Sigmoid colon (tissue), 7 donors: ENCODE results near the gene ZKSCAN2. TPM values are rescaled to one million over a fixed set of nuclear protein-coding genes. Genes with fewer than 3 reads are reported as not detected.

Experiments used
- DNase-seq: peaks from one replicate; pipeline ENCODE4 v3.0.0-alpha.2; 2019
- H3K27ac ChIP-seq, 4 donors: fragments of 200-600 bp; sonication (generic); one replicate each; pipeline ENCODE4 v1.5.1; 2016 to 2019; ENCODE audit warnings: mild to moderate bottlenecking in 1 of 4
- H3K27me3 ChIP-seq, 3 donors: fragments of 200-600 bp; sonication (generic); one replicate each; pipeline ENCODE4 v1.5.1; 2019; ENCODE audit warnings: mild to moderate bottlenecking in 1 of 3
- H3K36me3 ChIP-seq, 4 donors: fragments of 200-600 bp; sonication (generic); one replicate each; pipeline ENCODE4 v1.5.1; 2016 to 2019
- H3K4me1 ChIP-seq, 4 donors: fragments of 200-600 bp; sonication (generic); one replicate each; pipeline ENCODE4 v1.5.1; 2017 to 2019
- H3K4me3 ChIP-seq, 4 donors: fragments of 200-600 bp; sonication (generic); one replicate each; pipeline ENCODE4 v1.5.1; 2017 to 2019; ENCODE audit warnings: mild to moderate bottlenecking in 2 of 4, moderate library complexity in 1 of 4
- H3K9me3 ChIP-seq, 4 donors: fragments of 200-600 bp in 3 of 4; sonication (generic) in 3 of 4; one replicate each; pipeline versions ENCODE4 v1.5.1 to v1.6.1; 2013 to 2019
- EP300 ChIP-seq, 4 donors: sonication (generic); formaldehyde crosslinking; IDR thresholded peaks; one replicate each; pipeline ENCODE4 v1.6.1; 2017; ENCODE audit warnings: antibody characterized with exemption in 4 of 4
- POLR2A ChIP-seq, 2 donors: fragments of 450-650 bp; IDR thresholded peaks; one replicate each; pipeline ENCODE4 v1.6.1; 2016; ENCODE audit warnings: antibody characterized with exemption in 2 of 2, mild to moderate bottlenecking in 2 of 2, moderate library complexity in 2 of 2
- POLR2AphosphoS5 ChIP-seq, 4 donors: sonication (generic); formaldehyde crosslinking; IDR thresholded peaks; one replicate each; pipeline ENCODE4 v1.6.1; 2017; ENCODE audit warnings: antibody characterized with exemption in 4 of 4
- WGBS, 2 donors: extraction: QIAGEN DNeasy Blood & Tissue Kit; methylation state at CpG; one replicate each; pipeline ENCODE4 v1.1.7; 2013; 5-methylcytosine and 5-hydroxymethylcytosine counted together
- intact Hi-C: fragments of 100-400 bp; cut with DNase I; formaldehyde crosslinking; loops from one replicate; pipeline ENCODE4 v1.15.1; 2023
- polyA plus RNA-seq, 3 donors: library from polyadenylated mRNA; stranded (reverse); fragments of 200-250 nt; gene quantifications; one replicate each; pipeline ENCODE4 v1.2.3, GENCODE V29; 2013
- total RNA-seq, 4 donors: library from RNA; depleted of rRNA; stranded (reverse); fragments of >200 nt; gene quantifications; one replicate each; pipeline ENCODE4 v1.1.0, GENCODE V29; 2016
- TF ChIP-seq, protein P1 (sequence below), 4 experiments: fragments of 450-650 bp in 3 of 4; fragments of 200-600 bp in 1 of 4; IDR thresholded peaks; one replicate each; pipeline ENCODE4 v1.5.1; 2016 to 2019; ENCODE audit warnings: antibody characterized with exemption in 4 of 4, mild to moderate bottlenecking in 3 of 4, moderate library complexity in 2 of 4
- donor health status: healthy with polysubstance abuse.
- donor health status: Bipolar disorder and iron deficiency.
- donor health status: healthy.

The ZKSCAN2 gene
- total and polyA plus RNA-seq, 7 donors, result 0.23 to 5.5 (median 3.9) TPM

DNA sequence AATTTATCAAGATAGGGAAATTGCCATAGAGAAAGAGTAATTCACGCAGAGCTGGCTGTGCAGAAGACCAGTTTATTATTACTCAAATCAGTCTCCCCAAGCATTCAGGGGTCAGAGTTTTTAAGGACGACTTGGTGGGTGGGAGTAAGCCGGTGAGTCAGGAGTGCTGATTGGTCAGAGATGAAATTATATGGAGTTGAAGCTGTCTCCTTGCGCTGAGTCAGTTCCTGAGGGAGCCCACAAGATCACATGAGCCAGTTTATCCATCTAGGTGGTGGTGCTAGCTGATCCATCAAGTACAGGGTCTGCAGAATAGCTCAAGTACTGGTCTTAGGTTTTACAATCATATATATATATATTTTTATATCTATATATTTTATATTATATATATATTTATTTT, 46.9 kb downstream of the ZKSCAN2 start:
- Histone ChIP-seq H3K4me3 (no peak overlapping the region), H3K4me1 (no peaks in the 10 kb centered on the region), H3K9me3 (no peaks in the 10 kb centered on the region), H3K27ac (no peak overlapping the region), H3K36me3 (no peaks in the 10 kb centered on the region), H3K27me3 (no peaks in the 10 kb centered on the region)
- TF ChIP-seq POLR2A (IDR thresholded peaks at IDR 0.05), result no peak
- TF ChIP-seq, protein P1, sequence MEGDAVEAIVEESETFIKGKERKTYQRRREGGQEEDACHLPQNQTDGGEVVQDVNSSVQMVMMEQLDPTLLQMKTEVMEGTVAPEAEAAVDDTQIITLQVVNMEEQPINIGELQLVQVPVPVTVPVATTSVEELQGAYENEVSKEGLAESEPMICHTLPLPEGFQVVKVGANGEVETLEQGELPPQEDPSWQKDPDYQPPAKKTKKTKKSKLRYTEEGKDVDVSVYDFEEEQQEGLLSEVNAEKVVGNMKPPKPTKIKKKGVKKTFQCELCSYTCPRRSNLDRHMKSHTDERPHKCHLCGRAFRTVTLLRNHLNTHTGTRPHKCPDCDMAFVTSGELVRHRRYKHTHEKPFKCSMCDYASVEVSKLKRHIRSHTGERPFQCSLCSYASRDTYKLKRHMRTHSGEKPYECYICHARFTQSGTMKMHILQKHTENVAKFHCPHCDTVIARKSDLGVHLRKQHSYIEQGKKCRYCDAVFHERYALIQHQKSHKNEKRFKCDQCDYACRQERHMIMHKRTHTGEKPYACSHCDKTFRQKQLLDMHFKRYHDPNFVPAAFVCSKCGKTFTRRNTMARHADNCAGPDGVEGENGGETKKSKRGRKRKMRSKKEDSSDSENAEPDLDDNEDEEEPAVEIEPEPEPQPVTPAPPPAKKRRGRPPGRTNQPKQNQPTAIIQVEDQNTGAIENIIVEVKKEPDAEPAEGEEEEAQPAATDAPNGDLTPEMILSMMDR (IDR thresholded peaks at IDR 0.05), result no peak
- TF ChIP-seq EP300 (IDR thresholded peaks at IDR 0.05), result no peak
- TF ChIP-seq POLR2AphosphoS5 (IDR thresholded peaks at IDR 0.05), result no peak
- intact Hi-C loops, result no loop called here
- 52 to 87% methylated on average over 4 of the region's 4 CpGs for WGBS, 2 donors
- DNase-seq, result no peak

DNA sequence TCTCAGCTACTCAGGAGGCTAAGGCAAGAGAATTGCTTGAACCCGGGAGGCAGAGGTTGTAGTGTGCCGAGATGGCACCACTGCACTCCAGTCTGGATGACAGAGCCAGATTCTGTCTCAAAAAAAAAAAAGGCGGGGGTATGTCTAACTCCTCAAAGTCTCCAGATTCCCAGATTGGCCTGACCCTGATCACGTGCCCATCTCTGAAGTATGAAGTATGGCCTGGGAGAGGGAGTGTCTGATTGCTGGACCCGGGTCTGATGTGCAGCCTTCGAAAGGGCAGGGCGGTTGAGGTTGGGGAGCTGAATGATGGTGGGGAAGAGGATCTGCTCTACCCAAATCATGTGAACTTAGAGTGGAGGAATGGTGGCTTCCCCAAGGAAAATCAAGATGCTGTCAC, 58.2 kb downstream of the ZKSCAN2 start:
- no peak for TF ChIP-seq POLR2A (IDR thresholded peaks at IDR 0.05)
- intact Hi-C loops, result no loop called here
- H3K27me3 ChIP-seq, result no peaks in the 10 kb centered on the region
- H3K4me3 ChIP-seq, result no peak overlapping the region
- peaks cover 0 to 6% (median 0%) of the 10 kb centered on the region in 4 donors for H3K4me1 ChIP-seq
- H3K36me3 ChIP-seq, result no peaks in the 10 kb centered on the region
- no peak overlapping the region for H3K27ac ChIP-seq
- H3K9me3 ChIP-seq, result no peaks in the 10 kb centered on the region
- 93 to 95% methylated on average over 7 of the region's 7 CpGs for WGBS, 2 donors
- no peak for DNase-seq

DNA sequence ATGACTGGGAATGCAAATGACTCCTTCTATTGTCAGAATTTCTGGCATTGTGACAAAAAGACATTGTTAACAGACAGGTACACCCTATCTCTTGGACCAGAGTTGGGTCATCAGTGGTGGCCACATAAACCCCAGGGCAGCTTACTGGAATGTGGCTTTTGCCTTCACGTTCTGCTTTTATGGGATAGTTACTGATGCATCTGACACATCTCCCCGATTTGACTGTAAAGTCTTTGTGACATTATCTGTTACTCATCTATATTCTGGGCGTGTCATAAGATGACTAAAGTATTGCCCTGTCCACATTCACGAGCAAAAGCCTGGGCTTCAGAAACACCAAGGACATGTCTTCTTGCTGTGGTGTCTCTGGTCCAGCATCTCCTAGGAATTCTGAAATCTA, 59.6 kb downstream of the ZKSCAN2 start:
- no peak for DNase-seq
- Histone ChIP-seq H3K36me3 (no peaks in the 10 kb centered on the region), H3K4me1 (peaks cover 0 to 6% (median 0%) of the 10 kb centered on the region in 4 donors), H3K4me3 (no peak overlapping the region), H3K27ac (no peak overlapping the region), H3K9me3 (no peaks in the 10 kb centered on the region), H3K27me3 (no peaks in the 10 kb centered on the region)
- 34 to 73% methylated on average over 4 of the region's 4 CpGs for WGBS, 2 donors
- intact Hi-C loops, result no loop called here
- TF ChIP-seq POLR2AphosphoS5 (IDR thresholded peaks at IDR 0.05) (no peak), POLR2A (IDR thresholded peaks at IDR 0.05) (no peak), EP300 (IDR thresholded peaks at IDR 0.05) (no peak)
- TF ChIP-seq, protein P1 (IDR thresholded peaks at IDR 0.05), result no peak

DNA sequence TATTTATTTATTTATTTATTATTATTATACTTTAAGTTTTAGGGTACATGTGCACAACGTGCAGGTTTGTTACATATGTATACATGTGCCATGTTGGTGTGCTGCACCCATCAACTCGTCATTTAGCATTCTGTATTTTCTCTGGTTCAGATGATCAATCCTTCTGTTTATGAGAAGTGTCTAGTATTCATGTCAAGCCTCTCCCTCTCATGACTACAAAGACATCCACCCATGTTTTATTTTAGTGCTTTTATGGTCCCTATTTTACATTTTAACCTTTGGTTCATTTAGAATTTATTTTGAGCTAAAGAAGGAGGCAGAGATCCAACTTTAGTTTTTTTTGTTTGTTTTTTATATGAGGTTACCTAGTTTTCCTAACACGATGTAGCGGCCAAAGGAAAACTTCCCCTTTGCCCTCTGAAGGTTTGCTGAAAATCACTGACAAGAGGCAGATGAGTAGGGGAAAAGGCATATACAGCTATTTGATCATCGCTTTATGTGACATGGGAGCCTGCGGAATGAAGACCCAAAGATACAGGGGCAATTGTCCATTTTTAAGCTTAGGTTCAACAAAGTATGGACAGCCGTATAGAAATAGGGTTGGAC, 63.3 kb downstream of the ZKSCAN2 start:
- Histone ChIP-seq H3K9me3 (no peaks in the 10 kb centered on the region), H3K4me3 (no peak overlapping the region), H3K27me3 (no peaks in the 10 kb centered on the region), H3K27ac (no peak overlapping the region), H3K36me3 (no peaks in the 10 kb centered on the region), H3K4me1 (peaks cover 0 to 6% (median 0%) of the 10 kb centered on the region in 4 donors)
- 14 to 61% methylated on average over 7 of the region's 7 CpGs for whole genome bisulfite sequencing, 2 donors
- intact Hi-C loops, result no loop called here
- TF ChIP-seq POLR2A (IDR thresholded peaks at IDR 0.05), result no peak
- no peak for DNase-seq

DNA sequence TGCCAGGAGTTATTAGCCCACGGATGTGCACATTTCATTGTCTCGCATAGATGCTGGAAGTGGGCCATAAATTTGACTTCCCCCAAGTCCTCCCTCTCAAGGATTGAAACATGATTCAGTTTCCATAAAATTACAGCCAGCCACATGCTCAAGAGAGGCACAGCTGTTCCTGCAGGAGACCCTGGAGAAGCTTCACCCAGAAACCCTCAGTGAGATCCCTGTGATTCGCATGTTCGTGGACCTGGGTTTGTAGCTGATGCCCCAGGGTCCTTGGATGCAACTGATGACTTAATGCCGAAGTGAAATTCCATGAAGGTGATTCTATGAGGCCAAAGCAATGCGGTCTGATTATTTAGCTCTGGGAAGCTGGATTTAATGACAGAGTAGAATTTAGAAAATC, 65.5 kb downstream of the ZKSCAN2 start:
- TF ChIP-seq POLR2A (IDR thresholded peaks at IDR 0.05) (no peak), POLR2AphosphoS5 (IDR thresholded peaks at IDR 0.05) (no peak), EP300 (IDR thresholded peaks at IDR 0.05) (no peak)
- TF ChIP-seq, protein P1 (IDR thresholded peaks at IDR 0.05), result no peak
- no peak overlapping the region for H3K27ac ChIP-seq

DNA sequence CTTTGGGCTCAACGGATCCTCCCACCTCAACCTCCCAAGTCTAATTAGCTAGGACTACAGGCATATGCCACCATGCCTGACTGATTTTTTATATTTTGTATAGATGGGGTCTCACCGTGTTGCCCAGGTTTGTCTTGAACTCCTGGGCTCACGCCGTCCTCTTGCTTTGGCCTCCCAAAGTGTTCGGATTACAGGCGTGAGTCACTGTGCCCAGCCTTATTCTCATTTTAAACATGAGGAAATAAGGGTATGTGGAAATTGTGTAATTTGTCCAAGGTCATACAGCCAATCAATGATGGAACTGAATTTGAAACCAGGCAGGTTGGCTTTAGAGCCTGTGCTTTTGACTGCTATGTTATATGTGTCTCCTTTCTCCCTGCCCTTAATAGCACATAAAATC, 68.3 kb downstream of the ZKSCAN2 start:
- Histone ChIP-seq H3K4me1 (no peaks in the 10 kb centered on the region), H3K27me3 (no peaks in the 10 kb centered on the region), H3K4me3 (no peak overlapping the region), H3K9me3 (no peaks in the 10 kb centered on the region), H3K36me3 (no peaks in the 10 kb centered on the region), H3K27ac (no peak overlapping the region)
- intact Hi-C loops, result no loop called here
- no peak for DNase-seq
- TF ChIP-seq POLR2A (IDR thresholded peaks at IDR 0.05) (no peak), EP300 (IDR thresholded peaks at IDR 0.05) (no peak), POLR2AphosphoS5 (IDR thresholded peaks at IDR 0.05) (no peak)
- TF ChIP-seq, protein P1 (IDR thresholded peaks at IDR 0.05), result no peak
- 96 to 97% methylated on average over 6 of the region's 6 CpGs for WGBS, 2 donors

More for the DNA sequence above, 65.5 kb downstream of the ZKSCAN2 start:
- 70 to 79% methylated on average over 6 of the region's 6 CpGs for WGBS, 2 donors
- Histone ChIP-seq H3K4me1 (peaks cover 0 to 6% (median 0%) of the 10 kb centered on the region in 4 donors), H3K4me3 (no peak overlapping the region), H3K36me3 (no peaks in the 10 kb centered on the region), H3K27me3 (no peaks in the 10 kb centered on the region), H3K9me3 (no peaks in the 10 kb centered on the region)
- intact Hi-C loops, result no loop called here
- no peak for DNase-seq
